ENCODE measurements around the gene MCOLN1.

DNA sequence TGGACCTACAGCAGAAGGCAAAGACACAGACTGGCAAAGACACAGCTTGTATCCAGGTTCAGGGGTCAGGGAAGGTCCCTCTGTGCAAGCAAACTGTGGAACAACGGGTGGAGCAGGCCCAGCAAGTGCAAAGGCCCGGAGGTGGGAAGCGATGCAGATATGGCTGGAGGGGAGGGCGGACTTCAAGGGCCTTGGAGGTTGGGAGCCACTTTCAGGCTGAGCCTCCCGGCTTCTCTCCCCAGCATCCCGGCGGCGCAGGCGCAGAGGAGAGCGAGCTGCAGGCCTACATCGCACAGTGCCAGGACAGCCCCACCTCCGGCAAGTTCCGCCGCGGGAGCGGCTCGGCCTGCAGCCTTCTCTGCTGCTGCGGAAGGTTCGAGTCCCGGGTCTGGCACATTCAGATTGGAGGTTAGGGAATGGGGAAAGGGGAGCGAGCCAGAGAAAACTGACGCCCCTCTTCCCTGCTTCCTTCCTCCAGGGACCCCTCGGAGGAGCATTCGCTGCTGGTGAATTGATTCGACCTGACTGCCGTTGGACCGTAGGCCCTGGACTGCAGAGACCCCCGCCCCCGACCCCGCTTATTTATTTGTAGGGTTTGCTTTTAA, 11.0 kb downstream of the MCOLN1 start:
- TF ChIP-seq, protein P1, sequence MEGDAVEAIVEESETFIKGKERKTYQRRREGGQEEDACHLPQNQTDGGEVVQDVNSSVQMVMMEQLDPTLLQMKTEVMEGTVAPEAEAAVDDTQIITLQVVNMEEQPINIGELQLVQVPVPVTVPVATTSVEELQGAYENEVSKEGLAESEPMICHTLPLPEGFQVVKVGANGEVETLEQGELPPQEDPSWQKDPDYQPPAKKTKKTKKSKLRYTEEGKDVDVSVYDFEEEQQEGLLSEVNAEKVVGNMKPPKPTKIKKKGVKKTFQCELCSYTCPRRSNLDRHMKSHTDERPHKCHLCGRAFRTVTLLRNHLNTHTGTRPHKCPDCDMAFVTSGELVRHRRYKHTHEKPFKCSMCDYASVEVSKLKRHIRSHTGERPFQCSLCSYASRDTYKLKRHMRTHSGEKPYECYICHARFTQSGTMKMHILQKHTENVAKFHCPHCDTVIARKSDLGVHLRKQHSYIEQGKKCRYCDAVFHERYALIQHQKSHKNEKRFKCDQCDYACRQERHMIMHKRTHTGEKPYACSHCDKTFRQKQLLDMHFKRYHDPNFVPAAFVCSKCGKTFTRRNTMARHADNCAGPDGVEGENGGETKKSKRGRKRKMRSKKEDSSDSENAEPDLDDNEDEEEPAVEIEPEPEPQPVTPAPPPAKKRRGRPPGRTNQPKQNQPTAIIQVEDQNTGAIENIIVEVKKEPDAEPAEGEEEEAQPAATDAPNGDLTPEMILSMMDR (IDR thresholded peaks at IDR 0.05): no peak
- TF ChIP-seq POLR2A (IDR thresholded peaks at IDR 0.05): no peak
